K562 (cell line): ENCODE results near the gene WDR1. TPM values are rescaled to one million over a fixed set of nuclear protein-coding genes. Genes with fewer than 3 reads are reported as not detected.

Experiments
- ATAC-seq: fragments of 200-7000 bp; cut with Tn5 transposase; 3 replicates; pipeline ENCODE4 v1.9.1; 2020; ENCODE audit warnings: moderate library complexity
- BruUV-seq: library from RNA; stranded (reverse); fragments of 400-500 nt; replicated peaks from 2 replicates; lab custom pipeline; 2021; lab: Mats Ljungman, UMichigan
- CTCF ChIA-PET: fragments of 300-600 bp; formaldehyde crosslinking; extraction: SDS; loops from one replicate; lab custom pipeline; 2021; ENCODE audit warnings: low intra/inter-chr PET ratio; lab: Yijun Ruan, JAX
- POLR2A ChIA-PET: fragments of 300-600, 350-650 bp; sonication (Branson Sonifier 250); formaldehyde crosslinking; extraction: SDS; loops from one replicate; lab custom pipeline; 2021; ENCODE audit warnings: antibody characterized with exemption, inconsistent platforms; lab: Yijun Ruan, JAX
- DNase-seq, 4 experiments: peaks; one replicate each; pipeline versions ENCODE4 v3.0.0 to v3.0.0-alpha.2; 2011 to 2018; ENCODE audit warnings: low spot score in 3 of 4, mixed read lengths in 3 of 4; ENCODE audit errors: extremely low read depth in 1 of 4
- FAIRE-seq: peaks from 2 replicates; lab custom pipeline; 2011; peaks lifted over from hg19 to GRCh38; lab: Jason Lieb, UNC
- H2AFZ ChIP-seq: 2 replicates; pipeline ENCODE4 v1.6.0; 2011; ENCODE audit warnings: low read depth, low read length, control low read depth, inconsistent platforms
- H3K27ac ChIP-seq: fragments of 200-600 bp; 3 replicates; pipeline ENCODE4 v1.8.0; 2011; ENCODE audit warnings: low read depth, mild to moderate bottlenecking, control low read depth, inconsistent platforms, low read length, moderate library complexity, mixed read lengths; ENCODE audit errors: extremely low read depth
- H3K27me3 ChIP-seq, 2 experiments: fragments of 300-600 bp in 1 of 2; 2 replicates in 1 of 2; 3 replicates in 1 of 2; pipeline versions ENCODE4 v1.6.0 to v1.8.0; 2011; ENCODE audit warnings: inconsistent platforms in 2 of 2, low read length in 2 of 2, mild to moderate bottlenecking in 1 of 2, mixed read lengths in 1 of 2, moderate library complexity in 1 of 2; ENCODE audit not compliant: control insufficient read depth in 2 of 2, insufficient read depth in 2 of 2
- H3K36me3 ChIP-seq: fragments of 300-600 bp; 3 replicates; pipeline ENCODE4 v1.8.0; 2011; ENCODE audit warnings: mild to moderate bottlenecking, low read length, inconsistent platforms; ENCODE audit not compliant: control insufficient read depth, insufficient read depth
- H3K4me1 ChIP-seq, 2 experiments: fragments of 200-600 bp in 1 of 2; replicated peaks in 1 of 2; 2 replicates in 1 of 2; 3 replicates in 1 of 2; pipeline versions ENCODE4 v1.5.1 to v1.8.0; 2011; ENCODE audit warnings: inconsistent platforms in 2 of 2, low read length in 2 of 2, mild to moderate bottlenecking in 1 of 2, mixed read lengths in 1 of 2, moderate library complexity in 1 of 2; ENCODE audit not compliant: control insufficient read depth in 2 of 2, insufficient read depth in 2 of 2
- H3K4me2 ChIP-seq: 2 replicates; pipeline ENCODE4 v1.6.1; 2011; ENCODE audit warnings: low read length, control low read depth, inconsistent platforms, mixed read lengths; ENCODE audit not compliant: insufficient read depth
- H3K4me3 ChIP-seq: fragments of 200-600 bp; sonication (generic), shearing (Covaris generic); 2 replicates; pipeline ENCODE4 v1.5.1; 2016; ENCODE audit warnings: control low read depth, inconsistent platforms
- H3K79me2 ChIP-seq: fragments of 200-600 bp; 3 replicates; pipeline ENCODE4 v1.8.0; 2011; ENCODE audit warnings: low read length, inconsistent platforms; ENCODE audit not compliant: control insufficient read depth, insufficient read depth
- H3K9ac ChIP-seq, 2 experiments: 2 replicates each; pipeline versions ENCODE4 v1.6.0 to v1.6.1; 2011; ENCODE audit warnings: low read depth in 2 of 2, low read length in 2 of 2, control low read depth in 1 of 2, inconsistent platforms in 1 of 2, mild to moderate bottlenecking in 1 of 2, mixed read lengths in 1 of 2; ENCODE audit not compliant: insufficient read depth in 1 of 2
- H3K9me1 ChIP-seq: one replicate; pipeline ENCODE4 v1.6.0; 2011; ENCODE audit warnings: inconsistent platforms, mild to moderate bottlenecking, low read length, moderate library complexity; ENCODE audit not compliant: control insufficient read depth, insufficient read depth
- H3K9me3 ChIP-seq: replicated peaks from 2 replicates; pipeline ENCODE4 v1.5.1; 2011; ENCODE audit warnings: low read depth, low read length, inconsistent platforms; ENCODE audit not compliant: control insufficient read depth, insufficient read depth
- H4K20me1 ChIP-seq: replicated peaks from 2 replicates; pipeline ENCODE4 v1.6.1; 2011; ENCODE audit warnings: low read length, inconsistent platforms, mixed read lengths; ENCODE audit not compliant: control insufficient read depth, insufficient read depth
- HDAC8 ChIP-seq: fragments of 450-650 bp; IDR thresholded peaks from 2 replicates; pipeline ENCODE4 v1.6.1; 2016; ENCODE audit warnings: mild to moderate bottlenecking, missing genetic modification characterization, moderate library complexity, missing compliant biosample characterization
- JUN ChIP-seq, 2 experiments: sonication (generic) in 1 of 2; formaldehyde crosslinking in 1 of 2; IDR thresholded peaks; 2 replicates each; pipeline versions ENCODE4 v1.6.1 to v1.8.0; 2012 to 2022; ENCODE audit warnings: borderline replicate concordance in 2 of 2, mild to moderate bottlenecking in 2 of 2, improper control_type of control experiment in 1 of 2, low read depth in 1 of 2, low read length in 1 of 2, missing genetic modification reagents in 1 of 2
- MBD2 ChIP-seq: sonication (generic); IDR thresholded peaks from 2 replicates; pipeline ENCODE4 v1.6.1; 2016; ENCODE audit warnings: low read depth, borderline replicate concordance
- MEF2D ChIP-seq: conservative IDR thresholded peaks from 2 replicates; pipeline ENCODE4 v1.6.1; 2016; ENCODE audit warnings: low read depth, missing genetic modification characterization, missing compliant biosample characterization
- NBN ChIP-seq: fragments of 450-650 bp; IDR thresholded peaks from 2 replicates; pipeline ENCODE4 v1.6.1; 2016; ENCODE audit warnings: low read depth, mild to moderate bottlenecking
- NFIX ChIP-seq: fragments of 250-450 bp; sonication (Bioruptor Pico); IDR thresholded peaks from 2 replicates; pipeline ENCODE4 v1.4.0; 2020; ENCODE audit warnings: low read depth, mild to moderate bottlenecking, moderate library complexity
- POLR2AphosphoS2 ChIP-seq: IDR thresholded peaks from 2 replicates; pipeline ENCODE4 v1.6.1; 2012; ENCODE audit warnings: low read length, improper control_type of control experiment
- RBFOX2 ChIP-seq: fragments of 200-400 bp; formaldehyde crosslinking; IDR thresholded peaks from 2 replicates; pipeline ENCODE4 v1.6.1; 2017; ENCODE audit warnings: low read depth, mild to moderate bottlenecking, low read length, moderate library complexity
- RREB1 ChIP-seq: fragments of 250-450 bp; sonication (Bioruptor Pico); IDR thresholded peaks from 2 replicates; pipeline ENCODE4 v1.4.0; 2020
- SNRNP70 ChIP-seq: fragments of 200-400 bp; formaldehyde crosslinking; optimal IDR thresholded peaks from 2 replicates; pipeline ENCODE3; 2017; ENCODE audit warnings: low read depth, low read length
- THAP7 ChIP-seq: fragments of 250-450 bp; sonication (Bioruptor Pico); IDR thresholded peaks from 2 replicates; pipeline ENCODE4 v1.5.0; 2021
- ZBTB17 ChIP-seq: fragments of 450-650 bp; formaldehyde crosslinking; IDR thresholded peaks from 2 replicates; pipeline ENCODE4 v1.4.0; 2020; ENCODE audit warnings: mild to moderate bottlenecking
- WGBS: fragments of 100-300 bp; shearing (Covaris generic); methylation state at CpG from one replicate; pipeline ENCODE4 v1.1.6; 2016; ENCODE audit warnings: low coverage, mixed read lengths; ENCODE audit not compliant: insufficient coverage; ENCODE audit errors: missing lambda C conversion rate; 5-methylcytosine and 5-hydroxymethylcytosine counted together
- in situ Hi-C: fragments of 300-500 bp; cut with MboI; formaldehyde crosslinking; loops from 4 replicates; pipeline ENCODE4 v1.15.0; 2018; ENCODE audit warnings: inconsistent platforms, mixed read lengths
- intact Hi-C: fragments of 100-400 bp; cut with micrococcal nuclease; formaldehyde crosslinking; loops from 2 replicates; pipeline ENCODE4 v1.14.2; 2022
- polyA plus RNA-seq, 8 experiments: library from polyadenylated mRNA; depleted of rRNA in 4 of 8; stranded (reverse) in 5 of 8; unstranded in 3 of 8; fragments of >200 nt; fragmentation: Nextera tagmentation in 2 of 8; fragmentation: Illumina TruSeq in 1 of 8; extraction: Ambion mirVana in 2 of 8; extraction: Trizol in 1 of 8; gene quantifications; 2 replicates each; pipeline versions ENCODE4 v1.2.1 to v1.2.3, GENCODE V29; 2011 to 2014; ENCODE audit warnings: inconsistent platforms in 1 of 8, missing spikeins in 1 of 8
- total RNA-seq, 7 experiments: library from RNA; depleted of rRNA in 6 of 7; stranded (reverse); fragments of >200 nt in 6 of 7; fragmentation: Illumina TruSeq in 2 of 7; extraction: Trizol in 2 of 7; gene quantifications; 2 replicates each; pipeline versions ENCODE4 v1.2.1 to v1.2.3, GENCODE V29; 2011 to 2021; ENCODE audit warnings: low replicate concordance in 1 of 7
- TF ChIP-seq, protein P1 (sequence below): fragments of 450-650 bp; IDR thresholded peaks from 2 replicates; pipeline ENCODE4 v1.6.1; 2016

WDR1 gene
- total and polyA plus RNA-seq, 9 of the 15 experiments (the other 6 are each of a cell fraction or from before 2014, with no cell fraction given): 16.1 to 213 (median 125) TPM

- Histone ChIP-seq H3K4me3 (no peak overlapping the region), H3K27ac (no peak overlapping the region), H3K9me3 (no peaks in the 10 kb centered on the region), H3K27me3 (peaks cover 9 to 16% of the 10 kb centered on the region in 2 experiments; a peak in 3 of 5 replicates), H3K9me1 (no peaks in the 10 kb centered on the region), H4K20me1 (no peaks in the 10 kb centered on the region), H3K4me1 (peaks cover 11 to 21% of the 10 kb centered on the region in 2 experiments; a peak in 4 of 5 replicates), H3K79me2 (no peaks in the 10 kb centered on the region), H2AFZ (no peak overlapping the region), H3K4me2 (no peak overlapping the region), H3K9ac (peak overlapping the region in 1 of 2 experiments; percentile 63; a peak in 1 of 4 replicates), H3K36me3 (no peaks in the 10 kb centered on the region)
- peak in 1 of 4 experiments; percentile 40 for DNase-seq
- in situ Hi-C loops (no loop called here), intact Hi-C loops (no loop called here)
- 40% methylated on average over 10 of the region's 12 CpGs for WGBS
- ATAC-seq: no peak; the same call in 2 of the 3 replicates
- BruUV-seq: no TSS peak
- CTCF ChIA-PET: no interaction called here
- POLR2A ChIA-PET: interaction anchor here (0.6 to 7.3 kb wide), 4 partner anchors 9 to 195 kb away, joined by 3 to 216 read pairs (median 4); no protein-coding TSS in a partner anchor
- FAIRE-seq: no peak
- TF ChIP-seq, protein P1, sequence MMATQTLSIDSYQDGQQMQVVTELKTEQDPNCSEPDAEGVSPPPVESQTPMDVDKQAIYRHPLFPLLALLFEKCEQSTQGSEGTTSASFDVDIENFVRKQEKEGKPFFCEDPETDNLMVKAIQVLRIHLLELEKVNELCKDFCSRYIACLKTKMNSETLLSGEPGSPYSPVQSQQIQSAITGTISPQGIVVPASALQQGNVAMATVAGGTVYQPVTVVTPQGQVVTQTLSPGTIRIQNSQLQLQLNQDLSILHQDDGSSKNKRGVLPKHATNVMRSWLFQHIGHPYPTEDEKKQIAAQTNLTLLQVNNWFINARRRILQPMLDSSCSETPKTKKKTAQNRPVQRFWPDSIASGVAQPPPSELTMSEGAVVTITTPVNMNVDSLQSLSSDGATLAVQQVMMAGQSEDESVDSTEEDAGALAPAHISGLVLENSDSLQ: peak; percentile 16; the same call in 1 of the 2 replicates
- TF ChIP-seq MBD2: no peak
- no peak for TF ChIP-seq HDAC8 (tag)
- no peak for TF ChIP-seq JUN (IDR thresholded peaks at IDR 0.05; ENCODE audit: borderline replicate concordance, low read depth, low read length)
- no peak for TF ChIP-seq JUN (CRISPR knock-in tag; IDR thresholded peaks at IDR 0.05; ENCODE audit: borderline replicate concordance)
- TF ChIP-seq NBN: no peak
- TF ChIP-seq RBFOX2: no peak
- no peak for TF ChIP-seq POLR2AphosphoS2
- no peak for TF ChIP-seq SNRNP70
- TF ChIP-seq THAP7 (CRISPR knock-in tag): no peak
- TF ChIP-seq RREB1 (CRISPR knock-in tag): no peak
- peak; percentile 56 for TF ChIP-seq NFIX (CRISPR knock-in tag)
- no peak for TF ChIP-seq MEF2D (tag)
- no peak for TF ChIP-seq ZBTB17 (CRISPR knock-in tag)
Measured at GRCh38 chr4:10123227-10124101, 6.9 kb upstream of the WDR1 start.
